Left lung (tissue), 10 donors: ENCODE measurements around the gene ABCA1. TPM values are rescaled to one million over a fixed set of nuclear protein-coding genes. Genes with fewer than 3 reads are reported as not detected.
"Not testable (repeated sequence)": the region's sequence is repeated elsewhere in the genome, so short reads cannot be mapped to it uniquely, and the experiment has no call there.

ENCODE experiments used
- ATAC-seq: fragments of 200-7000 bp; cut with Tn5 transposase; one replicate; pipeline ENCODE4 v1.9.1; 2020; ENCODE audit warnings: moderate library complexity
- DNase-seq, 4 donors: peaks; one replicate each; pipeline ENCODE4 v3.0.0-alpha.2; 2013 to 2020
- H3K27ac ChIP-seq, 2 donors: fragments of 200-600 bp; sonication (generic) in 1 of 2; one replicate each; pipeline versions ENCODE4 v1.5.0 to v1.8.0; 2020 to 2021
- H3K27me3 ChIP-seq, 2 donors: fragments of 200-600 bp; sonication (generic) in 1 of 2; one replicate each; pipeline versions ENCODE4 v1.5.0 to v1.8.0; 2020 to 2021
- H3K36me3 ChIP-seq, 2 donors: fragments of 200-600 bp; sonication (generic) in 1 of 2; one replicate each; pipeline versions ENCODE4 v1.5.0 to v1.8.0; 2020 to 2021
- H3K4me1 ChIP-seq, 2 donors: fragments of 200-600 bp; one replicate each; pipeline ENCODE4 v1.8.0; 2021
- H3K4me3 ChIP-seq, 2 donors: fragments of 200-600 bp; sonication (generic) in 1 of 2; one replicate each; pipeline versions ENCODE4 v1.5.0 to v1.8.0; 2020 to 2021; ENCODE audit warnings: mild to moderate bottlenecking in 1 of 2
- H3K9me3 ChIP-seq, 2 donors: fragments of 200-600 bp; sonication (generic) in 1 of 2; one replicate each; pipeline versions ENCODE4 v1.5.0 to v1.8.0; 2020 to 2021
- CTCF ChIP-seq, 2 donors: fragments of 200-600 bp; sonication (generic) in 1 of 2; IDR thresholded peaks; one replicate each; pipeline versions ENCODE4 v1.5.0 to v1.8.0; 2021; ENCODE audit warnings: antibody characterized with exemption in 2 of 2
- intact Hi-C, 2 donors: fragments of 100-400 bp; cut with DNase I; formaldehyde crosslinking; loops; one replicate each; pipeline versions ENCODE4 v1.11.2 to v1.14.2; 2022
- polyA plus RNA-seq, 6 donors: library from polyadenylated mRNA; unstranded; fragments of 120-200 nt; gene quantifications; one replicate each; pipeline ENCODE4 v1.2.1, GENCODE V29; 2013; ENCODE audit not compliant: insufficient read length in 6 of 6
- total RNA-seq, 2 donors: library from RNA; stranded (reverse); fragmentation: NEBNext Ultra II Directional; extraction: Animal tissue kit (Norgen Biotek cat#: 25700); gene quantifications; one replicate each; pipeline ENCODE4 v1.2.1, GENCODE V29; 2021
- donor health status: DM: no; HTN: yes; CAD: no.
- donor health status: DM: no; HTN: no; CAD: no.

ABCA1 gene
- total and polyA plus RNA-seq, 8 donors: 12.8 to 53.0 (median 18.2) TPM

GRCh38 chr9:104931256-104931655 is 3.3 kb upstream of the ABCA1 start:
- H3K27me3 ChIP-seq: no peaks in the 10 kb centered on the region
- intact Hi-C loops: no loop called here
- no peak overlapping the region for H3K27ac ChIP-seq
- ATAC-seq: no peak
- H3K36me3 ChIP-seq: no peaks in the 10 kb centered on the region
- H3K4me1 ChIP-seq: peaks cover 4 to 18% of the 10 kb centered on the region in 2 donors
- H3K9me3 ChIP-seq: no peaks in the 10 kb centered on the region
- H3K4me3 ChIP-seq: no peak overlapping the region
- no peak for TF ChIP-seq CTCF (IDR thresholded peaks at IDR 0.05)
- DNase-seq: no peak

- ATAC-seq: peak; percentile 60
- Histone ChIP-seq H3K36me3 (no peaks in the 10 kb centered on the region), H3K4me3 (peak overlapping the region; percentile 76 to 92), H3K4me1 (peaks cover 16 to 38% of the 10 kb centered on the region in 2 donors), H3K27ac (peak overlapping the region; percentile 81 to 86), H3K9me3 (no peaks in the 10 kb centered on the region), H3K27me3 (no peaks in the 10 kb centered on the region)
- peak; percentile 35 to 87 (median 50) for DNase-seq
- TF ChIP-seq CTCF (IDR thresholded peaks at IDR 0.05): no peak
- intact Hi-C loops: no loop called here
These were observed 591 bp downstream of the ABCA1 start for GRCh38 chr9:104927216-104927911.

- no peaks in the 10 kb centered on the region for H3K27me3 ChIP-seq
- H3K4me1 ChIP-seq: peaks cover 16 to 69% of the 10 kb centered on the region in 2 donors
- TF ChIP-seq CTCF (IDR thresholded peaks at IDR 0.05): no peak
- no peak for ATAC-seq
- peak overlapping the region in 1 of 2 donors; percentile 28 for H3K27ac ChIP-seq
- no peaks in the 10 kb centered on the region for H3K9me3 ChIP-seq
- no peak overlapping the region for H3K4me3 ChIP-seq
- H3K36me3 ChIP-seq: no peaks in the 10 kb centered on the region
- DNase-seq: no peak
- intact Hi-C loops: no loop called here
These were observed 4.2 kb downstream of the ABCA1 start for GRCh38 chr9:104923740-104924139.

- intact Hi-C loops: no loop called here
- no peaks in the 10 kb centered on the region for H3K27me3 ChIP-seq
- peaks cover 12 to 66% of the 10 kb centered on the region in 2 donors for H3K4me1 ChIP-seq
- no peaks in the 10 kb centered on the region for H3K9me3 ChIP-seq
- DNase-seq (peak in 2 of 4 donors; percentile 46 to 68), ATAC-seq (no peak)
- H3K27ac ChIP-seq: peak overlapping the region in 1 of 2 donors; percentile 28
- no peak overlapping the region for H3K4me3 ChIP-seq
- no peaks in the 10 kb centered on the region for H3K36me3 ChIP-seq
- TF ChIP-seq CTCF (IDR thresholded peaks at IDR 0.05): no peak
These were observed 4.7 kb downstream of the ABCA1 start for GRCh38 chr9:104923289-104923688.

- peak overlapping the region in 1 of 2 donors; percentile 28 for H3K27ac ChIP-seq
- DNase-seq, H3K27me3 ChIP-seq, intact Hi-C loops, ATAC-seq, H3K36me3 ChIP-seq, H3K4me3 ChIP-seq, H3K9me3 ChIP-seq: not testable (repeated sequence)
- peaks cover 12 to 64% of the 10 kb centered on the region in 2 donors for H3K4me1 ChIP-seq
These were observed 5.2 kb downstream of the ABCA1 start for GRCh38 chr9:104922748-104923147.
